ENCODE results near the gene FAM151A. TPM values are rescaled to one million over a fixed set of nuclear protein-coding genes. Genes with fewer than 3 reads are reported as not detected.

The FAM151A gene
- total and polyA plus RNA-seq, 8 donors: 0.12 to 0.21 TPM; not detected in 6

DNA sequence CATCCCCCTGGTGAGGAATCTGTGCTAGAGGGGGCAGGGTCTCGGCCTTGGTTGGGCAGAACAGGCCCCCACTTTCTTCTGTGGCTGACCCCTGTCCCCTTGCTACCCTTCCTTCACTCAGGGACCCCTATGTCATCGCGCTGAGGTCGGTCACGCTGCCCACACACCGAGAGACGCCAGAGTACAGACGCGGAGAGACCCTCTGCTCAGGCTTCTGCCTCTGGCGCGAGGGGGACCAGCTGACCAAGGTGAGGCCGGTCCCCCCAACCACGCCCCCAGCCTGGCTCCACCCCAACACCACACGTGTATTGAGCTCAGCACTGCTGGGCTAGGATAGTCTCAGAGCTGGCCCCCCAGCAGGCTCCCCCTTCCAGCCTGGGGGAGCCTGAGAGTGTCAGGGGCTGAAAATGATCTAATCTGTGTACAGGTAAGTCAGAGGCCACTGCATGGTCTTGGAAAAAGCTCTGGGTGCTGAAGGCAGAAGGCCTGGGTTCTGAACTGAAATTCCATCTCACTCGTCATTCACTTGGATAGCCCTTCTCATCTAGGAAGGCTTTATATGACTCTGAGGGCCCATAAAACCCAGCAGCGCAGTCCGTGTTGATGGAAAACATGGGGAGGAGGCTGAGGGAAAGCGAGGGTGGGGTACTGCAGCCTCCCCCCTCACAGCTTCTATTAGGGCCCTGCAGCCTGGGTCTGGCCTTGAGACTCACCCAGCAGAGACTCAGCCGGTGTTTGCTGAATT lies 15.3 kb downstream of the FAM151A start:
- Histone ChIP-seq H3K4me1 (no peaks in the 10 kb centered on the region), H3K36me3 (no peaks in the 10 kb centered on the region), H3K27ac (no peak overlapping the region), H3K27me3 (no peaks in the 10 kb centered on the region), H3K4me3 (no peak overlapping the region), H3K9me3 (no peaks in the 10 kb centered on the region)
- TF ChIP-seq, protein P1, sequence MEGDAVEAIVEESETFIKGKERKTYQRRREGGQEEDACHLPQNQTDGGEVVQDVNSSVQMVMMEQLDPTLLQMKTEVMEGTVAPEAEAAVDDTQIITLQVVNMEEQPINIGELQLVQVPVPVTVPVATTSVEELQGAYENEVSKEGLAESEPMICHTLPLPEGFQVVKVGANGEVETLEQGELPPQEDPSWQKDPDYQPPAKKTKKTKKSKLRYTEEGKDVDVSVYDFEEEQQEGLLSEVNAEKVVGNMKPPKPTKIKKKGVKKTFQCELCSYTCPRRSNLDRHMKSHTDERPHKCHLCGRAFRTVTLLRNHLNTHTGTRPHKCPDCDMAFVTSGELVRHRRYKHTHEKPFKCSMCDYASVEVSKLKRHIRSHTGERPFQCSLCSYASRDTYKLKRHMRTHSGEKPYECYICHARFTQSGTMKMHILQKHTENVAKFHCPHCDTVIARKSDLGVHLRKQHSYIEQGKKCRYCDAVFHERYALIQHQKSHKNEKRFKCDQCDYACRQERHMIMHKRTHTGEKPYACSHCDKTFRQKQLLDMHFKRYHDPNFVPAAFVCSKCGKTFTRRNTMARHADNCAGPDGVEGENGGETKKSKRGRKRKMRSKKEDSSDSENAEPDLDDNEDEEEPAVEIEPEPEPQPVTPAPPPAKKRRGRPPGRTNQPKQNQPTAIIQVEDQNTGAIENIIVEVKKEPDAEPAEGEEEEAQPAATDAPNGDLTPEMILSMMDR (IDR thresholded peaks at IDR 0.05): no peak
- no peak for ATAC-seq
- DNase-seq: no peak
- intact Hi-C loops (cut with DNase I): no loop called here
- FAIRE-seq: no peak
- WGBS, 2 donors: 90 to 95% methylated on average over 19 of the region's 19 CpGs

DNA sequence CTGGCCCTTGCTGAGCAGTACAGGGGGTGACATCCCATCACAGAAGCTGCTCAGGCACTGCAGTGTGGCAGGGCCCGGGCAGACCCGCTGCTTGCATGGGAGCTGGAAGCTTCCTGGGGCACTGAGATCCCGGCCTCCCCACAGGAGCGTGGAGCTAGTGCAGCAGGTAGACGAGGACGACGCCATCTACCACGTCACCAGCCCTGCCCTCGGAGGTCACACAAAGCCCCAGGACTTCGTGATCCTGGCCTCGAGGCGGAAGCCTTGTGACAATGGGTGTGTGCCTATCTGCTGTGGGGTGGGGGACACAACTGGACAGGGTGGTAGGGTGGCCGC lies 16.4 kb downstream of the FAM151A start:
- no peak overlapping the region for H3K27ac ChIP-seq
- H3K4me3 ChIP-seq: no peak overlapping the region
- H3K27me3 ChIP-seq: no peaks in the 10 kb centered on the region
- TF ChIP-seq, protein P1 (IDR thresholded peaks at IDR 0.05): no peak
- no peak for ATAC-seq
- H3K9me3 ChIP-seq: no peaks in the 10 kb centered on the region
- DNase-seq: no peak
- 92% methylated on average over 13 of the region's 13 CpGs for WGBS, 2 donors
- H3K4me1 ChIP-seq: no peaks in the 10 kb centered on the region
- no peak for FAIRE-seq
- intact Hi-C loops (cut with DNase I): no loop called here
- H3K36me3 ChIP-seq: no peaks in the 10 kb centered on the region

DNA sequence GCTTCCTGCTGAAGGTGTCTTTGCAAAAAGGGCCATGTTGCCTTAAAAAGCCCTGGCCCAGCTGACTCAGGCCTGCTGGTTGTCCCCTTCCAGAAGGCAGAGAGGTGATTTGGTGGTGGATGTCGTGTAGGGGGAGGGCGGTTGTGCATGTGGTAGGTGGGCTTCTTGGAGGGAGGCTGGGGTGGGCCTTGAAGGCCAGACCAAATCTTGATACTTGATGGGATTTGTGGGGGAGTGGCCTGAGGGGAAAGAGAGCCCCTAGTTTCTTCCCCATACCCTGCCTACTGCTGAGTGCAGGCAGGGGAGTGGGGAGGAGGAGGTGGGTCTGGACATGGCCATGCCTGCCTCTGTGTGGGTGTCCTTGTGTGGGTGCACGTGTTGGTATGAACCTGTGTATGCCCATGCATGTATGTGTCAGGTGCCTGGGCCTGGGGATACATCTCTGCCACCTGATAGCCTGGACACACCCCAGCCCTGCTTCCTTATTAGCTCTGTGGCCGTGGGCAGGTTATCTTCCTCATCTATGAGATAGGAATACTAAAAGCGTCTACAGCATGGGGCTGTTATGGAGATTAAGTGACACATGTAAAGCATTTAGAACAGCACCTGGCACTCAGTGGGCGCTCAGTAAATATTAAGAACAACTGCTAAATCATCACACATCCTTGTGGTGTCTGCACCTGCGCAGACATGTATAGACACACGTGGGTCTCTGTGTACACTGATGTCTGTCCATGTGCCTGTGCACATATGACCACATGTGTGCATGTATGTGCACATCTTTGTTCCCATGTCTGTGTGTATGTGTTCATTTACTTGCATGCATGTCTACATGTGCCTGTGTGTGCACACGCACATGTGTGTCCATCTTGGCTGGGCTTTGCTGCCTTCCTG lies 17.0 kb downstream of the FAM151A start:
- H3K27me3 ChIP-seq: no peaks in the 10 kb centered on the region
- WGBS, 2 donors: 83 to 90% methylated on average over 9 of the region's 9 CpGs
- H3K4me3 ChIP-seq: no peak overlapping the region
- FAIRE-seq: no peak
- H3K4me1 ChIP-seq: no peaks in the 10 kb centered on the region
- no peak for ATAC-seq
- TF ChIP-seq, protein P1 (IDR thresholded peaks at IDR 0.05): no peak
- no peaks in the 10 kb centered on the region for H3K9me3 ChIP-seq
- no peaks in the 10 kb centered on the region for H3K36me3 ChIP-seq
- intact Hi-C loops (cut with DNase I): no loop called here
- no peak for DNase-seq
- no peak overlapping the region for H3K27ac ChIP-seq

DNA sequence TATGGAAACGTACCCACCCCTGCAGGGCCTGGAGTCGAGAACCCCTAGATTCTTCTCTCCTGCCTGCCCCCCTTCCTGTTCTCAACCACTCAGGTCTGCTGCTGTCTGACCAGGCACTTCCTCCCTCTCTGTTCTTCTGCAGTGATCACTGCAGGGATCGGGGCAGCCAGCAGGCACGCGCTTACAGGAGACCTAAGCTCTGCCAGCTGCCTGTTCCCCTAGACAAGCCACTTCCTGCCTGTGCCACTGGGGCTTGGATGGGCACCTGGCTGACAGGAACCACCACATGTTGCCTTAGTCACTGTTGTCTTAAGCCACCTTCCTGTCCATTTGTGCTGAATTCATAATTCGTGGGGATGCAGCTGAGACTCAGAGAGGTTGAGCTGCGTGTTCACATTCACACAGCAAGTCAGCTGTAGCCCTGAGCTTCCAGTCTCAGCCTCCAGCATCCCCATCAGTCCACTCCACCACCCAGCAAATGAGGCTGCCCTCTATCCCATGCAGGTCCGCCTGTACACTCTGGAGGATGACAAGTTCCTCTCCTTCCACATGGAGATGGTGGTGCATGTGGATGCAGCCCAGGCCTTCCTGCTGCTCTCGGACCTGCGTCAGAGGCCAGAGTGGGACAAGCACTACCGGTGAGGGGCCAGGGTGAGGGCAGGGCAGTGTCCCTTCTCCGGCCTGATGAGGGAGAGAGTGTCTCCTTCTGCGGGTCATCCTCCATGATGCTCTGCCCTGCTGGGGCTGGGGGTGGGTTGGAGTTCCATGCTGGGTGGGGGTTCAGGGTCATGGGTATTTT lies 18.6 kb downstream of the FAM151A start:
- Histone ChIP-seq H3K9me3 (no peaks in the 10 kb centered on the region), H3K36me3 (no peaks in the 10 kb centered on the region), H3K4me1 (no peaks in the 10 kb centered on the region), H3K27ac (no peak overlapping the region), H3K27me3 (no peaks in the 10 kb centered on the region), H3K4me3 (no peak overlapping the region)
- DNase-seq: no peak
- peak in 2 of 4 donors; percentile 19 to 55 for ATAC-seq
- 86 to 88% methylated on average over 13 of the region's 13 CpGs for WGBS, 2 donors
- FAIRE-seq: no peak
- TF ChIP-seq, protein P1 (IDR thresholded peaks at IDR 0.05): no peak
- intact Hi-C loops (cut with DNase I): no loop called here

Measured in pancreas (tissue), 10 donors.